Measurements from ENCODE around the gene EHBP1. TPM values are rescaled to one million over a fixed set of nuclear protein-coding genes. Genes with fewer than 3 reads are reported as not detected.

EHBP1 gene
- total RNA-seq, 1 donor from 2014 or later = 46.5 TPM

GRCh38 chr2:63046961-63047320 lies 341.4 kb downstream of the EHBP1 start:
- peaks cover 24% of the 10 kb centered on the region for H3K36me3 Mint-ChIP-seq (ENCODE audit: unreplicated experiment)
- H3K27me3 Mint-ChIP-seq (ENCODE audit: unreplicated experiment) = peaks cover 66% of the 10 kb centered on the region
- no peak overlapping the region for H3K27ac Mint-ChIP-seq (ENCODE audit: unreplicated experiment)
- peaks cover 38% of the 10 kb centered on the region for H3K4me1 Mint-ChIP-seq (ENCODE audit: unreplicated experiment)
- no peaks in the 10 kb centered on the region for H3K9me3 Mint-ChIP-seq (ENCODE audit: unreplicated experiment)
- peak overlapping the region; percentile 61 for H3K4me3 Mint-ChIP-seq (ENCODE audit: unreplicated experiment)
- no peak for DNase-seq (ENCODE audit: extremely low spot score, unreplicated experiment)
- no peak for TF ChIP-seq CTCF (IDR thresholded peaks at IDR 0.05)

- peak; percentile 28 for TF ChIP-seq CTCF (IDR thresholded peaks at IDR 0.05)
- Mint-ChIP-seq H3K27me3 (ENCODE audit: unreplicated experiment) (peaks cover 72% of the 10 kb centered on the region), H3K9me3 (ENCODE audit: unreplicated experiment) (no peaks in the 10 kb centered on the region), H3K36me3 (ENCODE audit: unreplicated experiment) (peaks cover 24% of the 10 kb centered on the region), H3K27ac (ENCODE audit: unreplicated experiment) (no peak overlapping the region), H3K4me1 (ENCODE audit: unreplicated experiment) (peaks cover 38% of the 10 kb centered on the region), H3K4me3 (ENCODE audit: unreplicated experiment) (peak overlapping the region; percentile 61)
- DNase-seq (ENCODE audit: extremely low spot score, unreplicated experiment) = no peak
These were observed 342.1 kb downstream of the EHBP1 start for GRCh38 chr2:63047321-63048279.

GRCh38 chr2:63048367-63049171 lies 343.1 kb downstream of the EHBP1 start:
- Mint-ChIP-seq H3K9me3 (ENCODE audit: unreplicated experiment) (no peaks in the 10 kb centered on the region), H3K27ac (ENCODE audit: unreplicated experiment) (no peak overlapping the region), H3K36me3 (ENCODE audit: unreplicated experiment) (peaks cover 22% of the 10 kb centered on the region), H3K4me3 (ENCODE audit: unreplicated experiment) (peak overlapping the region; percentile 61), H3K27me3 (ENCODE audit: unreplicated experiment) (peaks cover 79% of the 10 kb centered on the region), H3K4me1 (ENCODE audit: unreplicated experiment) (peaks cover 42% of the 10 kb centered on the region)
- no peak for DNase-seq (ENCODE audit: extremely low spot score, unreplicated experiment)
- no peak for TF ChIP-seq CTCF (IDR thresholded peaks at IDR 0.05)

GRCh38 chr2:63049211-63049969 lies 343.9 kb downstream of the EHBP1 start:
- no peak for DNase-seq (ENCODE audit: extremely low spot score, unreplicated experiment)
- H3K4me3 Mint-ChIP-seq (ENCODE audit: unreplicated experiment) = peak overlapping the region; percentile 71
- H3K4me1 Mint-ChIP-seq (ENCODE audit: unreplicated experiment) = peaks cover 48% of the 10 kb centered on the region
- no peak overlapping the region for H3K27ac Mint-ChIP-seq (ENCODE audit: unreplicated experiment)
- H3K27me3 Mint-ChIP-seq (ENCODE audit: unreplicated experiment) = peaks cover 86% of the 10 kb centered on the region
- H3K9me3 Mint-ChIP-seq (ENCODE audit: unreplicated experiment) = no peaks in the 10 kb centered on the region
- TF ChIP-seq CTCF (IDR thresholded peaks at IDR 0.05) = no peak
- H3K36me3 Mint-ChIP-seq (ENCODE audit: unreplicated experiment) = peaks cover 22% of the 10 kb centered on the region

Data from osteocyte (in vitro differentiated cells).